Measurements from ENCODE around the gene RBM8A.

RBM8A gene

DNA sequence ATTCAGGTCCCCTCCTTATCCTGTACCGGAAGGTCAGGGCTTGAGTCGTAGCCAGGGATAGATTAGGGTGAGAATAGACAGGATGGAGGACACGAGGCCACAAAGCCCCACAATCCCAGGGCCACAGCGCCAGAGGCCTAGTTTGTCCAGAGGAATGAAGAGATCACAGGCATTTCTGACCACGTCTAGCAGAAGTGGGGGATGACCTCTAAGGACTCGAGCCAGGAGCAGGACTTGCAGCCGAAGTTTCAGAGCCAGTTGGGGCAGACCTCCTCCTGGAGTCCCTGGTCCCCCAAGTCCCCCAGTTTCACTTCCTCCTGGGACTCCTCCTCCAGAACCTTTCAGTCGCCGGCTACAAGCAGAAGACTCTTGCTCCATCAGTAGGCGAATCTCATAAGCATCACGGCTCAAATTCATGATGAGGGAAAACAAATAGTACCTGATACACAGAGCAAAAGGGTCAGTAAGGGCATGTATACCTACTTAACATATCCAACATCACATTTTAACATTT lies 15.1 kb downstream of the RBM8A start:
- no peak for DNase-seq

- DNase-seq: no peak
These were observed 18.6 kb downstream of the RBM8A start for GRCh38 chr1:145908653-145909052.

DNA sequence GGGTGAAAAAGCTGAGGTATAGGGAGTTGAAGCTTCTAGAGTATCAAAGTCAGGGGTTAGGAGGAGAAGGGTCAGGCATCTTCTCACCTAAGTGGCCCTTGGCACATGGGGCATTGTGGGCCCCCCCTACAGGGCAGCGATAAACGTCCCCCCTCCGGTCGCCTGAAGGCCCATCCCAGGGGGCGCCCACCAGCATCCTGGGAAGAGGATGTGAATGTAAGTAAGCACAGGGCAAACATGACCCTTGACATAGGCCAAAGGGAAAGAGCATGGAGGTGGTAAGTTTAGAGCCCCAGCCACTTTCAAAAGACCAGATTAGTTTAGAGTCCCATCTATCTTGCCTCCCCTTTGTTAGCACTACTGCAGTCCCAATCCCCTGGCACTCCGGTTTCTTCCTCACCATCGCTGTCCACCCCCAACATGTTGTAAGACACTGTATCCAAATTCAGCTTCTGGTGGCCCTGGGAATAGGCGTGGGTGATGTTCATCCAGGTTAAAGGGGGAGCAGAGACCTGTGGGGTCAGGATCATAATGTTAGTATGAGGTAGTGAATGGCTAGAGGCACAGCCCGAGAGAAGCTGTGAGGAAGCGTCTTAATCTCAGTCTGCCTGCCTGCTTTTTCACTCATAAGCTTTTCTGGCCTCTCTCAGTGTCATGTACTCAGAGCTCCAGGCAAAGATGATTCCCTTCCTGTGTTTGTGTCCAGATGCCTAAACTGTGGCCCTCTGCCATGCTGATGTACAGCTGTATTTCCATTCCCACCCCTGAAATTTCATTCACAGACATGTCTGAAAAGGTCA lies 20.1 kb downstream of the RBM8A start:
- no peak for DNase-seq

GRCh38 chr1:145901312-145902021 lies 25.8 kb downstream of the RBM8A start:
- no peak for DNase-seq

GRCh38 chr1:145898756-145899155 lies 28.5 kb downstream of the RBM8A start:
- DNase-seq: no peak

DNA sequence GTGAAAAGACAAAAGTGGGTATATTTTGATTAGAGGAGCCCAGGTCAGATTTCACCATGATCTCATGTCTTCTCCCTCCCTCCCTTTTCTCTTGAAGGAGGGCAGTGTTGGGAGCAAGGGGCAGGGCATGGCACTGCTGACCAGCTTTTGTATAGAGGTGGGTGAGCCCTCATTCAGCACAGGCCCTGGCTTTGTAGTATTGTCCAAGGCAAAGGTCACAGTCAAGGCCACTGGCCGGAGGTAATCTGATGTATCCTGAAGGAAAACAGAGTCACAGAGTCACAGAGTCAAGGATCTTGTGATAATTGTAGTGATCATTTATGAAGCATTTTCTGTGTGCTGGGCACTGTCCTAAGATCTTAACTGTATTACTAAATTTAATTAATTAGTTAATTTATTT lies 29.3 kb downstream of the RBM8A start:
- DNase-seq: no peak

GRCh38 chr1:145895471-145895870 lies 31.8 kb downstream of the RBM8A start:
- no peak for DNase-seq

- no peak for DNase-seq
These were observed 33.8 kb downstream of the RBM8A start for GRCh38 chr1:145893306-145894055.

- DNase-seq: no peak
These were observed 34.7 kb downstream of the RBM8A start for GRCh38 chr1:145892486-145893087.

GRCh38 chr1:145891587-145892485 lies 35.4 kb downstream of the RBM8A start:
- peak; percentile 99 to 100 for DNase-seq

DNA sequence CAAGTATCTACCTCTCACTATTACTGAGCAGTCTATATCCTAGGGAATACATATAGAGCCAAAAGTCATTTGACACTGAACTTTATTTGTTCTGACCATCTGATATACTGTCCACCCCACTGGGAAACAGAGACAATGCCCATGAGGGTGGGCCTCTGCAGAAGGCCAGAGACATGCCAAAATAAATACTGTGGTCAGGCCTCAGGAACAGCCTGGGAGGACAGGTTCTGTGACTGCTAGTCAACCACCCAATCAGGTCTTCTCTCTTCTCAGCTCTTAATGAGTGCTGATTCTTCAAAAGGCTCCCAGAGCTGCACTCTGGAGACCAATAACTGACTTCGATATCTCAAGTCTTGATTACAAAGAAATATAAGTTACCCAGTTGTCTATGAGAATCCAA lies 36.1 kb downstream of the RBM8A start:
- no peak for DNase-seq

- peak; percentile 18 to 33 for DNase-seq
These were observed 37.6 kb downstream of the RBM8A start for GRCh38 chr1:145889722-145890121.

- DNase-seq: no peak
These were observed 39.7 kb downstream of the RBM8A start for GRCh38 chr1:145887631-145888030.

DNA sequence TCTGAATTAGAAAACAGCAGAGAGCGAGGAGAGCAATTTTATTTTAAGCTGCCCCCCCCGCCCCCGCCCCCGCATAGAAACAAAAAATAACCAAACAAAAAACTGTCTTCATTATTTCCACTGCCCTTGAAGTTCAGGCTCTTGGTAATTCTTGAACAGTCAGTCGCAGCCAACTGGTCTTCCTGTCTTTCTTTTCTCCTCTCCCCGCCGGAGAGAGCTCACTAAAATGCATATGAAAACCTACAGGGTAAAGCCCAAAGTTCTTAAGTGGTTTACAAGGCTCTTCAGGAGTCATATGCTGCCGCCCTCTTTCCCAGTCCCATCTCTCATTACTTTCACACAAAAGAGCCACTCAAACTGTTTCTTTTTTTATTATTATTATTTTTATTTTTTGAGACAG lies 40.5 kb downstream of the RBM8A start:
- DNase-seq: no peak

GRCh38 chr1:145886390-145886789 lies 40.9 kb downstream of the RBM8A start:
- DNase-seq: no peak

DNA sequence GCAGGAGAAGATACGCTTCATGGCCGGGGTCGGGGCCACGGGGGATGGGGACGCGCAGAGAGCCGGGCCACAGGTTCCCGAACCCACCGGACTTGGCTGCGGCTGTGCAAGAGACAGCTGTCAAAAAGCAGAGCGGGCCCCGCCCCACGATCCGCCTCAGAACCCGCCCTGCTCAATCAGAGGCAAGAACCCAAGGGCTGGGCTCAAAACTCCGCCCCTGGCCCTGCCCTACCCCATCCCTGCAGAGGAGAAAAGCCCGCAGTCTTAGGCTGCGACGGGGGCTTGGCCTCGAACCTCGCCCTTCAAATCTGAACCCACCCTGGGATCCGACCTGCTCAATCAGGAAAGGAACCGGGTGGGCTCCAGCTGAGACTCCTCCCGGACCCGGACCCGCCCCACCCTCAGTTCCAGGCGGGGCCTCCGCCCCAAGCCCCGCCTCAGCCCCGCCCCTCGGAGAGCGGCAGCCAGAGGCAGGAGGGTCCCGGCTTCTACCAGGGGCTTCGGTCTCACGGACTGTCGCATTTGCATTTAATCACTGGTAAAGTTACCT lies 41.5 kb downstream of the RBM8A start, which contains the start of gene ANKRD35:
TSS of gene ANKRD35 (minus strand) at position 129 of the 550 bp plus-strand sequence. CDS start at position 21, 108 bp downstream.
- DNase-seq: peak; percentile 82 to 91

DNA sequence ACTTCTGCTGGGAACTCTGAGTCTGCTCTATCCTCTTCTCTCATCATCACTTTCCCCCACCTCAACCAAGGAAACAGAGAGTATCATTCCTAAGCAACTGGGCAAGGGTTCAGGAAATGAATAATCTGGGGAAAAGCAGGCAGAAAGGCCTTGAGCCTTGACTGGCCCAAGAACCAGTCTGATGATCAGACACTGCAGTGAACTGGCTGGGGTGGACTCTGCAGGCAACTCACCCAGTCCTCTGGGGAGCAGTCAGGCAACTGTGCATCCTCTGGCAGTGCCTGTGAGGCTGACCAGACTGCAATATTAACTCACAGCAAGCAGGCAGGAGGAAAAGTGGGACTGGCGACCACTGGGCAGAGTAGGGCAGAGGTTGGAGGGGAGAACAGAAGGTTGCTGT lies 42.6 kb downstream of the RBM8A start:
- no peak for DNase-seq

DNA sequence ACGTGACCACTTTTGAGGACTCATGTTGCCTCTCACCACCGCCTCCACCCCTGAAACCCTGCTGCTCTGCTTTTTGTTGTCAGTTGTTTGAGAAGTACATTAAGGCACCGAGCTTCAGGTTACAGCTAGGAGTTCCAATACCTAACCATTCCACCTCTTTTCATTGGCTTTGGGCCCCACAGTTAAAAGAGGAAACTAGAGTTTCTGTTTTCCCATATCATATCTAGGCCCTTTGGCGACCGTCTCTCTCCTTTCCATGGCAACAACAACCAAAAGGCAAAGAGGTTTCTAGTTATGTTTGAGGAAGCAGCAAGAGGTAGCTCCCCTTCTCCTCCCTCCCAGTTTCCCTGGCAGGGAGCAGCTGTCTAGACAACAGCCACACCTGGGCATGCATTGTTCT lies 47.5 kb downstream of the RBM8A start:
- peak in 1 of 2 experiments; percentile 48 for DNase-seq

- no peak for DNase-seq
These were observed 48.6 kb downstream of the RBM8A start for GRCh38 chr1:145878724-145879123.

DNA sequence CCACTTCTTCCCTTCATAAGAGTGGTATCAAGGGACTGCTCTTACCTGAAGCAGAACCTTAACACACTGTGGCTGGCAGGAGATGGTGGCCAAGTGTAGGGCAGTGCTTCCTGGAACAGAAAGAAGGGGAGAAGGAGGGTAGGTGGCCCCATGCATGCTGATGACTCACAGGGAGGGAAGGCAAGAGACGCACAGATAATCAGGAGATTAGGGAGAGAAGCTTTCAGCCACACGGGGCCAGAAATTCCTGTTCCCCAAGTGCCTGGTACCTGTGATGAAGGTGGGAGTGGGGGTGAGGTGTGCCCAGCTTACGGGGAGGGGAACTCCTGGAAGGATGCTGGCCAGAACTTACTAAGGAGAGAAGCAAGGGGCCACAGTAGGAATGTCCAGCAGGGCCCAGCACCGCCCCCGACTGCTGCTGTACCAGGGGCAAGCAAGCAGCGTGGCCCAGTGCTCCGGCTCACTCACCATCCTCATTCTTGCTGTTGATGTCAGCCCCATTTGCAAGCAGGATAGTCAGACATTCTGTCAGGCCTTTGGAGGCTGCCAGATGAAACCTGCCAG lies 49.3 kb downstream of the RBM8A start:
- DNase-seq: no peak

GRCh38 chr1:145874646-145875045 lies 52.6 kb downstream of the RBM8A start:
- no peak for DNase-seq

All from SHP77 (cell line).